ENCODE results near the gene TOE1. TPM values are rescaled to one million over a fixed set of nuclear protein-coding genes. Genes with fewer than 3 reads are reported as not detected.
"Not testable (repeated sequence)": the region's sequence is repeated elsewhere in the genome, so short reads cannot be mapped to it uniquely, and the experiment has no call there.

Gene TOE1
- total RNA-seq, 1 donor from 2014 or later = 5.0 TPM

- no peak for DNase-seq
Measured at GRCh38 chr1:45355683-45356082, 15.7 kb downstream of the TOE1 start.

- DNase-seq = no peak
Measured at GRCh38 chr1:45356186-45356585, 16.2 kb downstream of the TOE1 start.

GRCh38 chr1:45359882-45360513, 20.0 kb downstream of the TOE1 start:
- DNase-seq = peak; percentile 83

GRCh38 chr1:45360981-45361380, 21.0 kb downstream of the TOE1 start:
- peak; percentile 66 for DNase-seq

- no peak for DNase-seq
Measured at GRCh38 chr1:45364294-45364693, 24.3 kb downstream of the TOE1 start.

GRCh38 chr1:45365051-45365450, 25.1 kb downstream of the TOE1 start:
- no peak for DNase-seq

- DNase-seq = no peak
Measured at GRCh38 chr1:45370575-45370974, 30.6 kb downstream of the TOE1 start.

GRCh38 chr1:45373573-45373972, 33.6 kb downstream of the TOE1 start:
- DNase-seq = no peak

- no peak for DNase-seq
Measured at GRCh38 chr1:45375104-45376090, 35.4 kb downstream of the TOE1 start.

GRCh38 chr1:45378184-45378583, 38.2 kb downstream of the TOE1 start:
- no peak for DNase-seq

- DNase-seq = no peak
Measured at GRCh38 chr1:45379524-45379923, 39.6 kb downstream of the TOE1 start.

- DNase-seq = no peak
Measured at GRCh38 chr1:45380125-45380524, 40.2 kb downstream of the TOE1 start.

GRCh38 chr1:45380730-45381129, 40.8 kb downstream of the TOE1 start:
- no peak for DNase-seq

GRCh38 chr1:45381243-45381642, 41.3 kb downstream of the TOE1 start:
- no peak for DNase-seq

- DNase-seq = no peak
Measured at GRCh38 chr1:45383191-45383590, 43.2 kb downstream of the TOE1 start.

- not testable (repeated sequence) for DNase-seq
Measured at GRCh38 chr1:45384213-45384612, 44.2 kb downstream of the TOE1 start.

GRCh38 chr1:45385302-45385701, 45.3 kb downstream of the TOE1 start:
- no peak for DNase-seq

- DNase-seq = no peak
Measured at GRCh38 chr1:45386219-45386618, 46.2 kb downstream of the TOE1 start.

Other genes starting within 250 kb of the TOE1 start
- gene ZSWIM5, start 133.6 kb upstream of the TOE1 start, total RNA-seq = 0.79 TPM
- gene HPDL, start 13.3 kb upstream of the TOE1 start, total RNA-seq = 0.89 TPM
- 10.9 TPM for gene MUTYH, start 270 bp downstream of the TOE1 start, total RNA-seq
- gene TESK2, start 151.0 kb downstream of the TOE1 start, total RNA-seq = 7.4 TPM
- 0.30 TPM for gene CCDC163, start 159.9 kb downstream of the TOE1 start, total RNA-seq
- 2.1 TPM for gene MMACHC, start 160.1 kb downstream of the TOE1 start, total RNA-seq
- gene PRDX1, start 181.7 kb downstream of the TOE1 start, total RNA-seq = 187 TPM
- gene AKR1A1, start 210.7 kb downstream of the TOE1 start, total RNA-seq = 81.1 TPM
- 67.5 TPM for gene NASP, start 243.9 kb downstream of the TOE1 start, total RNA-seq